DLD1 (cell line): ENCODE data around the gene MAGEA2B.
"Not testable (repeated sequence)": the region's sequence is repeated elsewhere in the genome, so short reads cannot be mapped to it uniquely, and the experiment has no call there.

ENCODE experiments used
- in situ Hi-C: cut with HindIII; loops from 2 replicates; pipeline ENCODE4 v1.10.0; 2017; ENCODE audit warnings: low sequenced_read_pairs

Gene MAGEA2B

GRCh38 chrX:152713815-152714787 lies at the start of gene MAGEA2B:
Gene MAGEA2B (plus strand): TSS chrX:152714628. CDS start chrX:152717107, 2,479 bp downstream.
- in situ Hi-C loops: not testable (repeated sequence)

DNA sequence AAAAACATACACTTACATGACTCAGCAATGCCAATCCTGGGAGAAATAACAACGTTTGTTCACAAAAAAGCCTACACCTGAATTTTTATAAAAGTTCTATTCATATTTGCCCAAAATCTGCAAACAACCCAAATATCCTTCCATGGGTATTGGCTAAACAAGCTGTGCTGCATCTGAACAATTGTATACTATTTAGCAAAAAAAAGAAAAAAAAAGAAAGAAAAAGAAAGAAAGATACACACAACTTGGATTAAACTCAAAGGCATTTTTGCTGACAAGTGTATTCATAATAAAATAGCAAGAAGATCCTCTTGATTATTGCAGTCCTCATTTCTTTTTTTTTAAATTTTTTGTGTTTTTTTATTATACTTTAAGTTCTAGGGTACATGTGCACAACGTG lies 40.3 kb upstream of the MAGEA2B start:
- in situ Hi-C loops: no loop called here

DNA sequence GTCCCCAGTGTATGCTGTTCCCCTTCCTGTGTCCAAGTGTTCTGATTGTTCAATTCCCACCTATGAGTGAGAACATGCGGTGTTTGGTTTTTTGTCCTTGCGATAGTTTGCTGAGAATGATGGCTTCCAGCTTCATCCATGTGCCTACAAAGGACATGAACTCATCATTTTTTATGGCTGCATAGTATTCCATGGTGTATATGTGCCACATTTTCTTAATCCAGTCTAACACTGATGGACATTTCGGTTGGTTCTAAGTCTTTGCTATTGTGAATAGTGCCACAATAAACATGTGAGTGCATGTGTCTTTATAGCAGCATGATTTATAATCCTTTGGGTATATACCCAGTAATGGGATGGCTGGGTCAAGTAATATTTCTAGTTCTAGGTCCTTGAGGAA lies 39.8 kb upstream of the MAGEA2B start:
- in situ Hi-C loops: not testable (repeated sequence)

DNA sequence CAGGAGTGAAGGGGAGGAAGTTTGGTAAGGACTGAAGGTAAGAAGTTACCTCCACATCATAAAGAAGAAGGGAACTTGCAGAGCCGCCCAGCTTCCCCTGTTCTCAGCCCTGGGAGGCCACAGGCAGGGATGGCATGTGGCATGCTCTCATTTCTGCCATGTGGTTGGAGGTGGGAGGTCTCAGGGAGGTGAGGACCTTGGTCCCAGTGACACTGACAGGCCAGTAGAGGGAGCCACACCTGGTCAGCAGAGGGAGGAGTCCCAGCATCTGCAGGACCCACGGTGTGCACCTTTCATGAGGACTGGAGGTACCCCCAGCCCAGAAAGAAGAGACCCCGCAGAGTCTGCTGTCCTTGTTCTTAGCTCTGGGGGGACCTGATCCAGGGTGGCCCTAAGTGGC lies 33.4 kb upstream of the MAGEA2B start:
- in situ Hi-C loops: not testable (repeated sequence)

- in situ Hi-C loops: not testable (repeated sequence)
These were observed 16.2 kb upstream of the MAGEA2B start, which contains the start of gene MAGEA3 for GRCh38 chrX:152697952-152698931. Gene MAGEA3 (plus strand): TSS chrX:152698794. CDS start chrX:152700833, 2,039 bp downstream.

DNA sequence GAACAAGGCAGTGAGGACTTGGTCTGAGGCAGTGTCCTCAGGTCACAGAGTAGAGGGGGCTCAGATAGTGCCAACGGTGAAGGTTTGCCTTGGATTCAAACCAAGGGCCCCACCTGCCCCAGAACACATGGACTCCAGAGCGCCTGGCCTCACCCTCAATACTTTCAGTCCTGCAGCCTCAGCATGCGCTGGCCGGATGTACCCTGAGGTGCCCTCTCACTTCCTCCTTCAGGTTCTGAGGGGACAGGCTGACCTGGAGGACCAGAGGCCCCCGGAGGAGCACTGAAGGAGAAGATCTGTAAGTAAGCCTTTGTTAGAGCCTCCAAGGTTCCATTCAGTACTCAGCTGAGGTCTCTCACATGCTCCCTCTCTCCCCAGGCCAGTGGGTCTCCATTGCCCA lies 14.0 kb upstream of the MAGEA2B start:
- in situ Hi-C loops: not testable (repeated sequence)

GRCh38 chrX:152706500-152706899 lies 7.9 kb upstream of the MAGEA2B start:
- in situ Hi-C loops: not testable (repeated sequence)

GRCh38 chrX:152709173-152709572 lies 5.3 kb upstream of the MAGEA2B start, which contains the start of gene CSAG2:
Gene CSAG2 (minus strand): TSS chrX:152709273. CDS start chrX:152709112, 161 bp downstream.
- in situ Hi-C loops: not testable (repeated sequence)

GRCh38 chrX:152713195-152713594 lies 1.2 kb upstream of the MAGEA2B start:
- in situ Hi-C loops: not testable (repeated sequence)

DNA sequence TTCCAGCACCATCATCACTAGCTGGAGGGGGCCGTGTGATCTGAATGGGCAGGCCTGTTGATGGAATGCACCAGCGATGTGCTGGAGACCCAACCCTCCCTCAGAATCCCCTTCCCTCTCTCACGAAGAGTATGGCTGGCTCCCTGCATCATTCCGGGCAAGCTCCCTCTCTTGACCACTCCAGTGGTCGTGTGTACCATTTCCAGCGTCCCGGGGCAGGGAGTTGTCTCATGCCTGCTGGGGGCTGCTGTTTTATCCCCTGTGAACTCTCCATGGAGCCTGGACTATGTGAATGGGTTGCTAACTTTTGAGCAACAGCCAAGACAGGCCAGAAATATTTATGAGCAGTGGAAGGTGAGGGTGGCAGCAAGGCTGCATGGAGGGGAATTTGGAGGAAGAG lies 11.0 kb downstream of the MAGEA2B start:
- in situ Hi-C loops: no loop called here

DNA sequence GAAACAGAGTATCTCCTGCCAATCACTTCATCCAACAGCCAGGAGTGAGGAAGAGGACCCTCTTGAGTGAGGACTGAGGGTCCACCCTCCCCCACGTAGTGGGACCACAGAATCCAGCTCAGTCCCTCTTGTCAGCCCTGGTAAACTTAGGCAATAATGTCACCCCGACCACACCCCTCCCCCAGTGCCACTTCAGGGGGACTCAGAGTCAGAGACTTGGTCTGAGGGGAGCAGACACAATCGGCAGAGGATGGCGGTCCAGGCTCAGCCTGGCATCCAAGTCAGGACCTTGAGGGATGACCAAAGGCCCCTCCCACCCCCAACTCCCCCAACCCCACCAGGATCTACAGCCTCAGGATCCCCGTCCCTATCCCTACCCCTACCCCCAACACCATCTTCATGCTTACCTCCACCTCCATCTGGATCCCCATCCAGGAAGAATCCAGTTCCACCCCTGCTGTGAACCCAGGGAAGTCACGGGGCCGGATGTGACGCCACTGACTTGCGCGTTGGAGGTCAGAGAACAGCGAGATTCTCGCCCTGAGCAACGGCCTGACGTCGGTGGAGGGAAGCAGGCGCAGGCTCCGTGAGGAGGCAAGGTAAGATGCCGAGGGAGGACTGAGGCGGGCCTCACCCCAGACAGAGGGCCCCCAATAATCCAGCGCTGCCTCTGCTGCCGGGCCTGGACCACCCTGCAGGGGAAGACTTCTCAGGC lies 19.0 kb downstream of the MAGEA2B start, which contains the start of the genes CSAG1 and MAGEA12:
Gene CSAG1 (minus strand): TSS at position 461 of the 715 bp plus-strand sequence. CDS start 1,261 bp downstream, outside the sequence.
Gene MAGEA12 (plus strand): TSS at position 497 of the 715 bp plus-strand sequence. CDS start 2,405 bp downstream, outside the sequence.
- in situ Hi-C loops: no loop called here

DNA sequence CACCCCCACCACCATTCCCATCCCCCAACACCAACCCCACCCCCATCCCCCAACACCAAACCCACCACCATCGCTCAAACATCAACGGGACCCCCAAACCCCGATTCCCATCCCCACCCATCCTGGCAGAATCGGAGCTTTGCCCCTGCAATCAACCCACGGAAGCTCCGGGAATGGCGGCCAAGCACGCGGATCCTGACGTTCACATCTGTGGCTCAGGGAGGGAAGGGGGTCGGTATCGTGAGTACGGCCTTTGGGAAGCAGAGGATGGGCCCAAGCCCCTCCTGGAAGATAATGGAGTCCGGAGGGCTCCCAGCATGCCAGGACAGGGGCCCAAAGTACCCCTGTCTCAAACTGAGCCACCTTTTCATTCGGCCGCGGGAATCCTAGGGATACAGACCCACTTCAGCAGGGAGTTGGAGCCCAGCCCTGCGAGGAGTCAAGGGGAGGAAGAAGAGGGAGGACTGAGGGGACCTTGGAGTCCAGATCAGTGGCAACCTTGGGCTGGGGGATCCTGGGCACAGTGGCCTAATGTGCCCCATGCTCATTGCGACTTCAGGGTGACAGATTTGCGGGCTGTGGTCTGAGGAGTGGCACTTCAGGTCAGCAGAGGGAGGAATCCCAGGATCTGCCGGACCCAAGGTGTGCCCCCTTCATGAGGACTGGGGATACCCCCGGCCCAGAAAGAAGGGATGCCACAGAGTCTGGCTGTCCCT lies 19.9 kb downstream of the MAGEA2B start:
- in situ Hi-C loops: not testable (repeated sequence)

DNA sequence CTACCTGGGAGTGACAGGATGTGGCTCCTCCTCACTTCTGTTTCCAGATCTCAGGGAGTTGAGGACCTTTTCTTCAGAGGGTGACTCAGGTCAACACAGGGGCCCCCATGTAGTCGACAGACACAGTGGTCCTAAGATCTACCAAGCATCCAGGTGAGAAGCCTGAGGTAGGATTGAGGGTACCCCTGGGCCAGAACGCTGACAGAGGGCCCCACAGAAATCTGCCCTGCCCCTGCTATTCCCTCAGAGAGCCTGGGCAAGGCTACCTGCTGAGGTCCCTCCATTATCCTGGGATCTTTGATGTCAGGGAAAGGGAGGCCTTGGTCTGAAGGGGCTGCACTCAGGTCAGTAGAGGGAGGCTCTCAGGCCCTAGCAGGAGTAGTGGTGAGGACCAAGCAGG lies 20.7 kb downstream of the MAGEA2B start:
- in situ Hi-C loops: no loop called here

- in situ Hi-C loops: no loop called here
These were observed 21.6 kb downstream of the MAGEA2B start for GRCh38 chrX:152735860-152736511.

DNA sequence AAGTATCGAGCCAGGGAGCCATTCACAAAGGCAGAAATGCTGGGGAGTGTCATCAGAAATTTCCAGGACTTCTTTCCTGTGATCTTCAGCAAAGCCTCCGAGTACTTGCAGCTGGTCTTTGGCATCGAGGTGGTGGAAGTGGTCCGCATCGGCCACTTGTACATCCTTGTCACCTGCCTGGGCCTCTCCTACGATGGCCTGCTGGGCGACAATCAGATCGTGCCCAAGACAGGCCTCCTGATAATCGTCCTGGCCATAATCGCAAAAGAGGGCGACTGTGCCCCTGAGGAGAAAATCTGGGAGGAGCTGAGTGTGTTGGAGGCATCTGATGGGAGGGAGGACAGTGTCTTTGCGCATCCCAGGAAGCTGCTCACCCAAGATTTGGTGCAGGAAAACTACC lies 22.1 kb downstream of the MAGEA2B start:
- in situ Hi-C loops: not testable (repeated sequence)

- in situ Hi-C loops: no loop called here
These were observed 24.1 kb downstream of the MAGEA2B start for GRCh38 chrX:152738560-152738959.

- in situ Hi-C loops: not testable (repeated sequence)
These were observed 39.5 kb downstream of the MAGEA2B start, which contains the start of gene MAGEA2 for GRCh38 chrX:152753686-152754650. Gene MAGEA2 (minus strand): TSS chrX:152753842. CDS start chrX:152751363, 2,479 bp downstream.

DNA sequence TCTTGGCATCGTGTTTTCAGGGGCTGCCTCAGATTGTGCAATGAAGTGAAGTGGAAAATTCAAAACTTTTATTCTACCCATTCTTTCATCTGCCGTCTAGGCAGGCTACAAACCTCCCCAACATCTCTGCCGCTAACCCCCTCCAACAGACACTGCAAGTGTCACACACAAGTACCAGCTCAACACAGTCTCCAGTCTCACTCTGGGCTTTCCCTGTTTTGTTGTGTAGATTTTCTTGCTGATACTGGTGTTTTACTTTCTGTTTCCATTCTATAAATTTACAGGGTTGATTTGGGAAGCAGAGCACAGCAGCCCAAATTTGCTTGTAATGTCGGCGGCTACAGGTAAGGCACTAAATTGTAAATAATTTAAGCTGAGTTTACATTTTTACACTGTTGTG lies 40.4 kb downstream of the MAGEA2B start:
- in situ Hi-C loops: not testable (repeated sequence)
